Endothelial cell of umbilical vein (primary cell): ENCODE results near the gene RASA2. TPM values are rescaled to one million over a fixed set of nuclear protein-coding genes. Genes with fewer than 3 reads are reported as not detected.

Experiments
- BruUV-seq: library from RNA; stranded (reverse); fragments of 400-500 nt; replicated peaks from 2 replicates; lab custom pipeline; 2021; lab: Mats Ljungman, UMichigan
- CTCF ChIA-PET: fragments of 300-600, 350-600 bp; sonication (Branson Sonifier 250); formaldehyde crosslinking; loops from one replicate; lab custom pipeline; 2021; ENCODE audit warnings: antibody characterized with exemption, inconsistent platforms; lab: Charles Lee
- POLR2A ChIA-PET: fragments of 300-600, 350-600 bp; sonication (Branson Sonifier 250); formaldehyde crosslinking; loops from one replicate; lab custom pipeline; 2021; ENCODE audit warnings: antibody characterized with exemption, inconsistent platforms; lab: Charles Lee
- DNase-seq: peaks from one replicate; pipeline ENCODE4 v3.0.0-alpha.2; 2011; ENCODE audit warnings: low read depth, low spot score
- FAIRE-seq: peaks from 2 replicates; lab custom pipeline; 2011; peaks lifted over from hg19 to GRCh38; lab: Jason Lieb, UNC
- H2AFZ ChIP-seq: 2 replicates; pipeline ENCODE4 v1.6.0; 2012; ENCODE audit warnings: low read depth, low read length, control low read depth, inconsistent platforms
- H3K27ac ChIP-seq: 2 replicates; pipeline ENCODE4 v1.5.1; 2011; ENCODE audit warnings: low read depth, mild to moderate bottlenecking, control low read depth, low read length, moderate library complexity; ENCODE audit not compliant: insufficient read depth
- H3K27me3 ChIP-seq, 2 experiments: 2 replicates each; pipeline versions ENCODE4 v1.6.0 to v1.6.1; 2011; ENCODE audit warnings: low read length in 2 of 2, mixed read lengths in 1 of 2; ENCODE audit not compliant: control insufficient read depth in 2 of 2, insufficient read depth in 2 of 2
- H3K36me3 ChIP-seq, 2 experiments: 2 replicates in 1 of 2; 3 replicates in 1 of 2; pipeline ENCODE4 v1.5.1; 2011; ENCODE audit warnings: low read length in 2 of 2, mild to moderate bottlenecking in 1 of 2, moderate library complexity in 1 of 2; ENCODE audit not compliant: control insufficient read depth in 2 of 2, insufficient read depth in 2 of 2; ENCODE audit errors: extremely low read depth in 1 of 2
- H3K4me1 ChIP-seq: 3 replicates; pipeline ENCODE4 v1.5.1; 2011; ENCODE audit warnings: mild to moderate bottlenecking, low read length; ENCODE audit not compliant: control insufficient read depth, insufficient read depth; ENCODE audit errors: extremely low read depth
- H3K4me2 ChIP-seq: 2 replicates; pipeline ENCODE4 v1.6.1; 2011; ENCODE audit warnings: low read length, control low read depth, mixed read lengths; ENCODE audit not compliant: insufficient read depth
- H3K4me3 ChIP-seq, 3 experiments: fragments of 200-600 bp in 1 of 3; sonication (generic), shearing (Covaris generic) in 1 of 3; replicated peaks in 1 of 3; 2 replicates each; pipeline ENCODE4 v1.5.1; 2011 to 2016; ENCODE audit warnings: control low read depth in 3 of 3, low read length in 3 of 3, mild to moderate bottlenecking in 2 of 3, inconsistent platforms in 1 of 3, low read depth in 1 of 3, moderate library complexity in 1 of 3; ENCODE audit not compliant: insufficient read depth in 1 of 3
- H3K79me2 ChIP-seq: 2 replicates; pipeline ENCODE4 v1.6.0; 2012; ENCODE audit warnings: low read length, inconsistent platforms; ENCODE audit not compliant: control insufficient read depth, insufficient read depth
- H3K9ac ChIP-seq: replicated peaks from 2 replicates; pipeline ENCODE3; 2011; ENCODE audit warnings: low read length, control low read depth; ENCODE audit not compliant: insufficient read depth; ENCODE audit errors: extremely low read depth
- H3K9me1 ChIP-seq: replicated peaks from 3 replicates; pipeline ENCODE4 v1.6.0; 2011; ENCODE audit warnings: mild to moderate bottlenecking, low read length; ENCODE audit not compliant: control insufficient read depth, insufficient read depth; ENCODE audit errors: extremely low read depth
- H3K9me3 ChIP-seq: replicated peaks from 2 replicates; pipeline ENCODE4 v1.5.1; 2012; ENCODE audit warnings: low read length, inconsistent platforms; ENCODE audit not compliant: control insufficient read depth, insufficient read depth
- H4K20me1 ChIP-seq: replicated peaks from 2 replicates; pipeline ENCODE3; 2011; ENCODE audit warnings: mild to moderate bottlenecking, low read length; ENCODE audit not compliant: control insufficient read depth, insufficient read depth; ENCODE audit errors: extremely low read depth
- EZH2 ChIP-seq: IDR thresholded peaks from 2 replicates; pipeline ENCODE4 v1.6.1; 2012; ENCODE audit warnings: borderline replicate concordance, low read depth, mild to moderate bottlenecking, moderate library complexity, low read length, inconsistent platforms; ENCODE audit not compliant: severe bottlenecking
- FOS ChIP-seq: IDR thresholded peaks from 2 replicates; pipeline ENCODE4 v1.6.1; 2011; ENCODE audit warnings: mild to moderate bottlenecking, low read length, moderate library complexity, borderline replicate concordance; ENCODE audit not compliant: insufficient read depth
- GATA2 ChIP-seq: IDR thresholded peaks from 2 replicates; pipeline ENCODE4 v1.7.0; 2011; ENCODE audit warnings: low read depth, mild to moderate bottlenecking, moderate library complexity, mixed read lengths, low read length; ENCODE audit not compliant: insufficient read length, insufficient read depth
- JUN ChIP-seq: IDR thresholded peaks from 2 replicates; pipeline ENCODE4 v1.6.1; 2011; ENCODE audit warnings: borderline replicate concordance, low read depth; ENCODE audit not compliant: insufficient read length, insufficient read depth
- MYC ChIP-seq: IDR thresholded peaks from one replicate; pipeline ENCODE4 v1.6.1; 2011; ENCODE audit warnings: mild to moderate bottlenecking, low read depth, low read length
- POLR2A ChIP-seq: IDR thresholded peaks from 2 replicates; pipeline ENCODE4 v1.6.1; 2012; ENCODE audit warnings: low read depth, mild to moderate bottlenecking, control low read depth, low read length
- POLR2AphosphoS5 ChIP-seq: IDR thresholded peaks from 2 replicates; pipeline ENCODE4 v1.6.1; 2012; ENCODE audit warnings: low read depth, mild to moderate bottlenecking, control low read depth, low read length, moderate library complexity; ENCODE audit not compliant: insufficient read depth
- dilution Hi-C: fragments of 300-500 bp; cut with MboI; formaldehyde crosslinking; loops from one replicate; pipeline ENCODE4 v1.15.0; 2019; ENCODE audit warnings: low sequenced_read_pairs; ENCODE audit not compliant: extremely low pct_ligation_motif_present
- intact Hi-C: fragments of 100-400 bp; cut with micrococcal nuclease; formaldehyde crosslinking; loops from one replicate; pipeline ENCODE4 v1.10.0; 2022
- polyA plus RNA-seq, 4 experiments: library from polyadenylated mRNA; depleted of rRNA in 3 of 4; stranded (reverse) in 3 of 4; unstranded in 1 of 4; fragments of >200 nt; gene quantifications; 2 replicates each; pipeline versions ENCODE4 v1.2.1 to v1.2.3, GENCODE V29; 2011 to 2012; ENCODE audit warnings: missing spikeins in 1 of 4
- total RNA-seq: library from RNA; stranded (reverse); gene quantifications from 2 replicates; pipeline ENCODE4 v1.2.3, GENCODE V29; 2021
- TF ChIP-seq, protein P1 (sequence below), 2 donors: IDR thresholded peaks; 1 replicate in 1 of 2; 2 replicates in 1 of 2; pipeline ENCODE4 v1.5.1; 2011; ENCODE audit warnings: low read length in 2 of 2, mild to moderate bottlenecking in 2 of 2, moderate library complexity in 2 of 2, control low read depth in 1 of 2, inconsistent platforms in 1 of 2, low read depth in 1 of 2; ENCODE audit not compliant: insufficient read depth in 1 of 2; ENCODE audit errors: extremely low read depth in 1 of 2
- TF ChIP-seq, protein P2 (sequence below): IDR thresholded peaks from 2 replicates; pipeline ENCODE4 v1.6.1; 2011; ENCODE audit not compliant: insufficient read depth, insufficient read length

RASA2 gene
- total and polyA plus RNA-seq, 2 donors (not counting 3 experiments of a cell fraction or from before 2014, with no cell fraction given): 3.1 to 20.2 TPM

- Histone ChIP-seq H3K79me2 (peaks cover 53% of the 10 kb centered on the region), H3K4me1 (peaks cover 14% of the 10 kb centered on the region), H4K20me1 (no peaks in the 10 kb centered on the region), H3K9ac (no peak overlapping the region), H3K27ac (no peak overlapping the region), H2AFZ (no peak overlapping the region), H3K9me3 (no peaks in the 10 kb centered on the region), H3K4me3 (no peak overlapping the region), H3K9me1 (no peaks in the 10 kb centered on the region), H3K36me3 (peaks cover 2 to 8% of the 10 kb centered on the region in 2 experiments), H3K27me3 (no peaks in the 10 kb centered on the region), H3K4me2 (no peak overlapping the region)
- TF ChIP-seq, protein P1, sequence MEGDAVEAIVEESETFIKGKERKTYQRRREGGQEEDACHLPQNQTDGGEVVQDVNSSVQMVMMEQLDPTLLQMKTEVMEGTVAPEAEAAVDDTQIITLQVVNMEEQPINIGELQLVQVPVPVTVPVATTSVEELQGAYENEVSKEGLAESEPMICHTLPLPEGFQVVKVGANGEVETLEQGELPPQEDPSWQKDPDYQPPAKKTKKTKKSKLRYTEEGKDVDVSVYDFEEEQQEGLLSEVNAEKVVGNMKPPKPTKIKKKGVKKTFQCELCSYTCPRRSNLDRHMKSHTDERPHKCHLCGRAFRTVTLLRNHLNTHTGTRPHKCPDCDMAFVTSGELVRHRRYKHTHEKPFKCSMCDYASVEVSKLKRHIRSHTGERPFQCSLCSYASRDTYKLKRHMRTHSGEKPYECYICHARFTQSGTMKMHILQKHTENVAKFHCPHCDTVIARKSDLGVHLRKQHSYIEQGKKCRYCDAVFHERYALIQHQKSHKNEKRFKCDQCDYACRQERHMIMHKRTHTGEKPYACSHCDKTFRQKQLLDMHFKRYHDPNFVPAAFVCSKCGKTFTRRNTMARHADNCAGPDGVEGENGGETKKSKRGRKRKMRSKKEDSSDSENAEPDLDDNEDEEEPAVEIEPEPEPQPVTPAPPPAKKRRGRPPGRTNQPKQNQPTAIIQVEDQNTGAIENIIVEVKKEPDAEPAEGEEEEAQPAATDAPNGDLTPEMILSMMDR (IDR thresholded peaks at IDR 0.05; ENCODE audit: extremely low read depth in 1 of 2, insufficient read depth in 1 of 2, low read depth in 1 of 2, low read length in 2 of 2): no peak
- TF ChIP-seq MYC (no peak), GATA2 (no peak), EZH2 (no peak), FOS (no peak), POLR2AphosphoS5 (no peak), POLR2A (no peak), JUN (no peak)
- TF ChIP-seq, protein P2, sequence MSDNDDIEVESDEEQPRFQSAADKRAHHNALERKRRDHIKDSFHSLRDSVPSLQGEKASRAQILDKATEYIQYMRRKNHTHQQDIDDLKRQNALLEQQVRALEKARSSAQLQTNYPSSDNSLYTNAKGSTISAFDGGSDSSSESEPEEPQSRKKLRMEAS: no peak
- BruUV-seq: no TSS peak
- no peak for DNase-seq
- POLR2A ChIA-PET: interaction anchor here (0.6 kb wide), 1 partner anchor 330 kb away, joined by 7 read pairs; no protein-coding TSS in a partner anchor
- CTCF ChIA-PET: interaction anchor here (1.1 kb wide), 1 partner anchor 41 kb away, joined by 3 read pairs; no protein-coding TSS in a partner anchor
- dilution Hi-C loops (no loop called here), intact Hi-C loops (no loop called here)
- FAIRE-seq: no peak
These were observed 32.8 kb downstream of the RASA2 start for GRCh38 chr3:141519587-141519986.
